Stimulated activated CD4-positive, alpha-beta T cell treated with anti-CD3 and anti-CD28 coated beads, Interleukin-15, amount 100 ng/mL, for 48 hours (primary cell): ENCODE data around the gene COL18A1.
"Not testable (repeated sequence)": the region's sequence is repeated elsewhere in the genome, so short reads cannot be mapped to it uniquely, and the experiment has no call there.

Source experiments
- DNase-seq, 2 donors: peaks; one replicate each; pipeline ENCODE4 v3.0.0-alpha.2; 2020; ENCODE audit warnings: low read depth in 2 of 2

Gene COL18A1

GRCh38 chr21:45494851-45495680 lies 90.1 kb downstream of the COL18A1 start:
- DNase-seq = no peak

DNA sequence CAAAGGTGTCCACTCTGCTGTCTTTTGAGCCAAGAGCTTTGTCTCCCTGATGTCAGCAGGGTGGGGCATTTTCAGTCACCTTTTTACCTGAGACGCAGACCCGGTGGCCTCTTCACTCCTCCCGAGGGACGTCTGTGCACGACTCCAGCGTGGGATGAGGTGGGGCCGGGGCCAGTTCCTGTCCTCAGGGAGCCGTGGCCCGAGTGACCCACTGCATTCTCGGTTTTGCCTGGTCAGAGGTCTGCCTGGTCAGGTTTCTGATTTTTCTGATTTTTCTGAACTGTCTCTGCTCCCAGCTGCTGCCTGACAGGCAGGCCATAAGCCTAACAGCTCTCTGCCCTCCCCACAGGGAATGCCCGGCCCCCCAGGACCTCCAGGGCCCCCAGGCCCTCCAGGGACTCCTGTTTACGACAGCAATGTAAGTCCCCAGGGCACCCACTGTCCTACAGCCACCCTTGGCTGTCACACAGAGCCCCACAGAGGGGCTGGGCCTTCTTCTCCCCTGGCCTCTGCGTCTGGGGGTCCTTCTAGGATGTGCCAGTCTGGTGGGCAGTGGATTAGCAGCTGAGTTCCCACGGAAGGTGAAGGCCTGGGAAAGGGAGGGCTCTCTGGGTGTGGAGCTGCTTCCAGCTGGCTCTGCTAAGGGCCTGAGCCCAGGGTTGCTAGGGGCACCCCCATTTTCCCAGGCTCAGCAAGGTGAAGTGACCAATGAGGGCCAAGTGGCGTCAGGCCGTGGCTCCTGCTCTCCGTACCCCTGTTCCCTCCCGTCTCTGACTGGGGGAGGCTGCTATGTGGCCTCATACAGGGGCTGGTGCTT lies 91.4 kb downstream of the COL18A1 start:
- no peak for DNase-seq

- DNase-seq = no peak
Measured at GRCh38 chr21:45496968-45497845, 92.2 kb downstream of the COL18A1 start.

GRCh38 chr21:45497846-45498645 lies 93.1 kb downstream of the COL18A1 start:
- DNase-seq = no peak

DNA sequence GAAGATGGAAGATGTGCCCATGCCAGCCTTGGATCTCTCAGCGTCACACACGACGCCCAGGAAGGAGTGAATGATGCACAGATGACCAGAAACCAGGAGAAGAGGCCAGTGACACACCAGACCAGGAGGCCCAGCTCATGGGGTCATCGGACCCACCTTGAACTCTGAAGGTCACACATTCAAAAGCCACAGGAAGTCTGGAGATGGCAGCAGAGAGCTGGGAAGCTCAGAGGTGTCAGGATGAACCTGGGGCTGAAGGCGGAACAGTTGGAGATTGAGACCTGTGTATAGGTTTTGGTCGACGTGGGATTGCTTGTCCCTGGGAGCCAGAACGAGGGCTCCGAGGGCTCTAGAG lies 93.7 kb downstream of the COL18A1 start:
- DNase-seq = no peak

GRCh38 chr21:45499201-45499750 lies 94.3 kb downstream of the COL18A1 start:
- no peak for DNase-seq

DNA sequence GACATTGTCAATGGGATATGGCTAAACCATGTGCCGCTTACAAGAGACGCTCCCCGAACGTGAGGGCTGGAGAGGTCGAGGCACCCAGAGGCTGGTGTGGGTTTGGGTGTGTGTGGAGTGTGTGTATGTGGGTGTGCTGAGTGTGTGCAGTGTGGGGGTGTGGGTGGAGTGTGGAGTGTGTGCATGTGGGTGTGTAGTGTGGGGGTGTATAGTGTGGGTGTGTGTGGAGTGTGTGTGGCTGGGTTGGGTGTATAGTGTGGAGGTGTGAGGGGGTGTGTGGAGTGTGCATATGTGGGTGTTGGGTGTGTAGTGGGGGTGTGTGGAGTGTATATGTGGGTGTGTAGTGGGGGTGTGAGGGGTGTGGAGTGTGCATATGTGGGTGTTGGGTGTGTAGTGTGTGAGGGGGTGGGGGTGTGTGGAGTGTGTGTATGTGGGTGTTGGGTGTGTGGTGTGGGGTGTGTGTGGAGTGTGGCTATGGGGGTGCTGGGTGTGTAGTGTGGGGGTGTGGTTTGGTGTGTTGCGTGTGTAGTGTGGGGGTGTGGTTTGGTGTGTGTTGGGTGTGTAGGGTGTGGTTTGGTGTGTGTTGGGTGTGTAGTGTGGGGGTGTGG lies 95.1 kb downstream of the COL18A1 start:
- no peak for DNase-seq

DNA sequence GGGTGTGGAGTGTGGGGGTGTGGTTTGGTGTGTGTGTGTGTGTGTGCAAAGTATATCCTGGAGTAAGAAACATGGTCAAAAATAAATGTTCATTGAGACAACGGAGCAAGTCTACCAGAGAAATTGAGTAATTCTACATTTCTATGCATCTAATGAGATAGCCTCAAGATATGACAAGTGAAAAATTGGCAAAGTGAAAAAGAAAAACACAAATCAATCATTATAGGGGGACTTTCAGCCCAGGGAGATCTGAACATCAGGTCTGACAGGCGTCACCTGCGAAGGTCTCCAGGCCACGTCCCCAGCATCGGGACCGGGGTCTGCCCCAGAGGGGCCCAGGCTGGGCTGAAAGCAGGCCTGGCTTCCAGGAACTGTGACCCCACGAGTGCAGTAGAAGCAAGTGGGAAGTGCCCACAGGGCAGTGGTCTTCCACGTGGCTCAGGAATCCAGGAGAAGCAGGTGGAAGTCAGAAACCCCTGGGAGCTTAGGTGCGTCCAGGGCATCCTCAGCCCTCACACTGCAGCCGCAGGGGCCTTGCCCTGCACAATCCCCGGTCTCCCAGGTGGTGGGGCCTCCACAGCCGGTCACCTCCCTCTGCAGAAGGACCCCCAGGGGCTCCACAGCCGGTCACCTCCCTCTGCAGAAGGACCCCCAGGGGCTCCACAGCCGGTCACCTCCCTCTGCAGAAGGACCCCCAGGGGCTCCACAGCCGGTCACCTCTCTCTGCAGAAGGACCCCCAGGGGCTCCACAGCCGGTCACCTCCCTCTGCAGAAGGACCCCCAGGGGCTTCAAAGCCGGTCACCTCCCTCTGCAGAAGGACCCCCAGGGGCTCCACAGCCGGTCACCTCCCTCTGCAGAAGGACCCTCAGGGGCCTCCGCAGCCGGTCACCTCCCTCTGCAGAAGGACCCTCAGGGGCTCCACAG lies 96.4 kb downstream of the COL18A1 start:
- DNase-seq = not testable (repeated sequence)

- DNase-seq = no peak
Measured at GRCh38 chr21:45502006-45502345, 97.0 kb downstream of the COL18A1 start.

- no peak for DNase-seq
Measured at GRCh38 chr21:45502600-45502999, 97.6 kb downstream of the COL18A1 start.

GRCh38 chr21:45503226-45503625 lies 98.3 kb downstream of the COL18A1 start:
- not testable (repeated sequence) for DNase-seq

DNA sequence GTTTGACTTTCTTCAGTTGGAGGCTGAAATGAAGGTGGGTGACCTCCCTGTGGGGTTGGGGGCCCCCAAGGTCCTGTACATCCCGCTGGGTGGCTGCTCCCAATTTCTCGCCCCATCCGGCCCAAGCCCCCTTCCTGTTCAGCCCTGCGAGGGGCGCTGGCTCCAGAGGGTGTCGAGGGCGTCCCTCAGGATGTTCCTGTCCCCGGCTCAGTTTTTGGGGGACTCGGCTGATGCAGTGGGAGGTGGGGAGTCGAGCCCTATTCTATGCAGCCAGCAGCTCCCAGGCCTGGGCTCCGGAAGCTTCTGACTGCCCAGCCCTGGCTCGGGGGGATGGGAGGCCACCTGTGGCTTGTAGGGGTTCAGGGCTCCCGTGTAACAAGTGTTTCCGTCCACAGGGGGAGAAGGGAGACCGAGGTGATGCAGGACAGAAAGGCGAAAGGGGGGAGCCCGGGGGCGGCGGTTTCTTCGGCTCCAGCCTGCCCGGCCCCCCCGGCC lies 99.1 kb downstream of the COL18A1 start:
- DNase-seq = no peak

GRCh38 chr21:45504516-45505415 lies 99.8 kb downstream of the COL18A1 start:
- no peak for DNase-seq

- no peak for DNase-seq
Measured at GRCh38 chr21:45505416-45506021, 100.6 kb downstream of the COL18A1 start.

GRCh38 chr21:45506241-45506817 lies 101.4 kb downstream of the COL18A1 start:
- DNase-seq = no peak

DNA sequence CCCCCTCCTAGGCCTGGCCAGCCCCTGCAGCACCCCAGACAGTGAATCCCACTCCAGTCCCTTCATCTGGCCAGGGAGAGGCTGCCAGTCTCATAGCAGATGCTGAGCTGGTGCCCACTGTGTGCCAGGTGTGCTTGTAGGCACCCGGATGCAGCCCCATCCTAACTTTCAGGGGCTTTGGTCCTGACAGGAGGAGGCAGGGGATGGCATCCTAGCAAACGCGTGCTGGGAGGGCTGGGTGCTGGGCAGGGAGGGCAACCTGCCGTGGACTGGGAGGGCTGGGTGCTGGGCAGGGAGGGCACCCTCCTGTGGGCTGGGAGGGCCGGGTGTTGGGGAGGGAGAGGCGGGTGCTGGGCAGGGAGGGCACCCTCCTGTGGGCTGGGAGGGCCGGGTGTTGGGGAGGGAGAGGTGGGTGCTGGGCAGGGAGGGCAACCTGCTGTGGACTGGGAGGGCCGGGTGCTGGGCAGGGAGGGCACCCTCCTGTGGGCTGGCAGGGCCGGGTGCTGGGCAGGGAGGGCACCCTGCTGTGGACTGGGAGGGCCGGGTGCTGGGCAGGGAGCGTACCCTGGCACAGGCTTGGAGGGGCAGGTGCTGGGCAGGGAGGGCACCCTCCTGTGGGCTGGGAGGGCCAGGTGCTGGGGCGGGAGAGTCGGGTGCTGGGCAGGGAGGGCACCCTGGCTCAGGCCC lies 102.0 kb downstream of the COL18A1 start:
- DNase-seq = no peak

DNA sequence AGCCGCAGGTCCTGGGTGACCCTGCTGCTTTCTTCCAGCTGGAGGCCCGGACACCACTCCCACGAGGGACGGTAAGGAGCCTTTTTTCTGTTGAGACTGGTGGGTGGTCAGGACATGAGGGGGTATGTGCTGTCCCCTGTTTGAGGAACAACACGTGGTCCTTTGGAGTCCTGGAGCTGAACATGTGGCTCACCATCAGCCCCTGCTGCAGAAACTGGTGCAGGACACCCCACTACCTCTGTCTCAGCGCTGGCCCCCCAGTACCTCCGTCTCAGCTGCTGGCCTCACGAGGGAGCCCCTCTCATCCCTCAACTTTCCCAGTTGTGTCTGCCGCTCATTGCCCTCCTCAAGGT lies 102.5 kb downstream of the COL18A1 start:
- DNase-seq = no peak
